ENCODE measurements around the gene MRPL46. TPM values are rescaled to one million over a fixed set of nuclear protein-coding genes. Genes with fewer than 3 reads are reported as not detected.
"Not testable (repeated sequence)": the region's sequence is repeated elsewhere in the genome, so short reads cannot be mapped to it uniquely, and the experiment has no call there.

The MRPL46 gene
- polyA plus RNA-seq, 10 donors: 22.0 to 26.0 (median 24.9) TPM

- DNase-seq: no peak
These were observed 15.1 kb upstream of the MRPL46 start for GRCh38 chr15:88482263-88482662.

GRCh38 chr15:88480981-88481380 lies 13.8 kb upstream of the MRPL46 start:
- no peak for DNase-seq

- DNase-seq: no peak
These were observed 12.0 kb upstream of the MRPL46 start for GRCh38 chr15:88479169-88479568.

DNA sequence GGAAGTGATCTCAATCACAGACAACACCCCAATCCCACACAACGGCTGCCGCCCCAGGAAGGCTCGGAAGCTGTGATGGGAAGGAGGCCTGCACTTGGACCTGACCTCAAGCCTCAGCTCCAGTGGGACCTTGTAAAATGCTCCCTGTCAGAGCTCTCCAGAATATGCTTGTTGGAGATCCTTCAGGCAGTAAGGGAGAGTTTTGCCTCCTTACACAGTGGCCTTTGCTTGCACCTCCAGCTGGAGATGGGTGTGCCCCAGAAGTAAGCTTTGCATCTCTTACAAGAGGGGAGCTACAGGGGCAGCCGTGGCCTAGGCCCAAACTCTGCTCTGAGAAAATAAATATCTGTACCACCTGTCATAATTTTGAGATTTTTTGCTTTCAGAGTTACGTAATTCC lies 10.7 kb upstream of the MRPL46 start:
- DNase-seq: no peak

DNA sequence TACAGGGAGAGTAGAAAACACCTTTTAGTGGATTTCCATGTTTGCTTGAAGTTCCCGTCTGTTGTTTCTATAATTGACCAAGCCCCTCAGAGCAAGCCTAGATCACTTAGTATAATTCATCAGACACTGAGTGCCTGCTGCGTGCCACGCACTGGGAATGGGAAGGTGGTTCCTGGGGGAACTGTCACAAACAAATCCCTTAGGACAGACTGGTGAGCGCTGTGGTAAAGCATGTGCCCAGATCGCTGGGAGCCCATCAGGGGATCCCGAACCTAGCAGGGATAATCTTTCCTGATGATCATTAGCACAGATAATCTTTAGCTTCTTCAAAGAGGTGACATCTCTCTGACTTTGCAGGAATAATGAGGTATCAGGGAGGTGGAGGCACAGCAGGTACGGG lies 9.9 kb upstream of the MRPL46 start:
- no peak for DNase-seq

DNA sequence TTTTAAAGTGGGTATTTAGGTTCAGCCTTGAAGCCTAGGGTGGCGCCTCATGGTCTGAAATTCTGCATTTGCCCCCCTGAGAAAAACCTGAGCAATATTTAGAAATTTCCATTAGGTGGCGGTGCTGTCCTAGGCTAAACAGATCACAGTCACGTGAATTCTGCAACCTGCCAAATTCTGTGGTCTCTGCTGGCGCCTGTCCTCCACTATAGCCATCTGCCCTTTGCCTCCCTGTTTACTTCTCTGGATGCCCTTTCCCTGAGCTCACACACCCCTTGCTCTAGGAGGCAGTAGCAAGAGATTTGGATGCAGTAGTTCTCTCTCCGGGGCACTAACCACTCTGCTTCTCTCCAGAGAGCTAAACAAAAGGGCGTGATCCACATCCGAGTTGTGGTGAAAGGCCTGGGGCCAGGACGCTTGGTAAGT lies 9.5 kb upstream of the MRPL46 start:
- DNase-seq: peak in 2 of 3 donors; percentile 31 to 52

DNA sequence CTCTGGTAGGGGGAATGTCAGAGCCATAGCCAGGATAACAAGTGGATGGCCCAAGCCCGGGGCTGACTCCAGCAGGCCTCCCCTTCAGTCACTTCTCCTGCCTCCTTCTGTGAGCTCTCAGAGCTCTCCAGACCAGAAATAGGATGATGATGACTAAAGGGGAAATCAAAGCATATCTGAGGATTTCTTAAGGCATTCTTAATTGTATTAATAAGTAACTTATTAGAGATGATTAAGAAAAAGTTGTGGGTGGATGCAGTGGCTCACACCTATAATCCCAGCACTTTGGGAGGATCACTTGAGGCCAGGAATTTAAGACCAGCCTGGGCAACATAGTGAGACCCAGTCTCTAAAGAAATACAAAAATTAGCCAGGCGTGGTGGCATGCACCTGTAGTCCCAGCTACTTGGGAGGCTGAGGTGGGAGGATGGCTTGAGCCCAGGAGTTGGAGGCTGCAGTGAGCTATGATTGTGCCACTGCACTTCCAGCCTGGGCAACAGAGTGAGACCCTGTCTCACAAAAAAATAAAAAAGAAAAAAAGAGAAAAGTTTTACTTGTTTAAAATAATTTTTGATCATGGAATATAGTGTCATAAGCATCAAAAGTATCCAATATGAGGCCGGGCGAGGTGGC lies 6.6 kb upstream of the MRPL46 start:
- not testable (repeated sequence) for DNase-seq

GRCh38 chr15:88472225-88472624 lies 5.0 kb upstream of the MRPL46 start:
- DNase-seq: no peak

DNA sequence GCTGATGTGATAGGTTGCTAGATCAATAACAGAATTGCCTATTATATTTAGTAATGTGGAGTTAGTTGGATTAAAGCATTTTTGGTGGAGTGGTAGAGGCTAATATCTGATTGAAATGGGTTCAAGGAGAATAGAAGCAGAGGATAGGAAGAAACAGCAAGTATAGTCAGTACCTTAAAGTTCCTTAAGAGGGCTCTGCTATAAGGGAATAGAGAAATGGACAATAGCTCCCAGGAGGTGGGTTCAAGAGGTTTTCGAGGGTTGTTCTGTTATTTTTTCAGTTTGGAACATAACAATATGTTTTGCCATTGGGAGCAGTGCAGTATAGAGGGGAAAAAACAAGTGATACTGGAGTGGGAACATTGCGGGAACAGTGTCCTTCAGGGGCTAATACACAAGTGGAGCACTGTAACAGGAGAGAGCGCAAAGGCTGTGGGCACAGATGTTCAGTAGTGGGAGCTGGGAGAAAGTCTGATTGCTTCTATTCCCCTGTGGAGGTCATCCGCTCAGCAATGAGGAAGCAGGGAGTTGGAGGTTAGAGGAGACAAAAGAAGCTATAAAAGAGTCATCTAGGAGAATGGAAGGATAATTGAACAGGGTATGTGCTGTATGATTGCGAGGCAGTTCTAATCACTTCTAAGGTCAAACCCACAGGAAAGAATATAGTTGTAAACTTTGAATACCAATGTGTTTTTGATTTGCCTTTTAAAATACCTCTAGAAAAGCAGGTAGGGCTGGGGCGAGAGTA lies 3.6 kb upstream of the MRPL46 start:
- no peak for DNase-seq

- no peak for DNase-seq
These were observed 2.1 kb upstream of the MRPL46 start for GRCh38 chr15:88469321-88469720.

GRCh38 chr15:88468721-88469120 lies 1.5 kb upstream of the MRPL46 start:
- DNase-seq: not testable (repeated sequence)

- no peak for DNase-seq
These were observed 844 bp upstream of the MRPL46 start for GRCh38 chr15:88467935-88468528.

DNA sequence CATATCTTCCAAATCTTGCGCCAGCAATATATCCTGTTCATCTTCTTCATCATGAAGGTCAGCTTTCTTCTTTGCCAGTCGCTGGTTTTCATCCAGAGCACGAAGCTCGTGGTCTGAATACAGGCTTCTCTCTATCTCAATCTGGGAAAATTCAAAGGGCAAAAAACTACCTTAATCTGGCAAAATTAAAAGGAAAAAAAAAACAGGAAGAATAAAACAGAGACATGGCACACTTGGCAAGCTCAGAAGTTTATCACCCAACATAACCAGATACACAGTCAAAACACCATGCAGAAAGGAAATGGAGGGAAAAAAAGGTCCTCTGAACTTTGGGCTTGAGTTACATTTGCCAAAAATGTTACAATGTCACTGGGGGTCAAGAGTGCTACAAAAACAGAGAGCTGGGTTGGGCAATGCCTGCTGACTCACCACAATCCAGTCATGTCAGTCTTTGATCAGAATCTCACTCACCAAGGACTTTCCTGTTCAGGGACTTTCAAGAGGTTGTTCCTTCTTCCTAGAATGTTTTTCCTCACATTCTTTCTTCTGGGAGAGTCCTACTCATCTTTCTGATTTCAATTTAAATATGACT lies 1.5 kb downstream of the MRPL46 start:
- no peak for DNase-seq

DNA sequence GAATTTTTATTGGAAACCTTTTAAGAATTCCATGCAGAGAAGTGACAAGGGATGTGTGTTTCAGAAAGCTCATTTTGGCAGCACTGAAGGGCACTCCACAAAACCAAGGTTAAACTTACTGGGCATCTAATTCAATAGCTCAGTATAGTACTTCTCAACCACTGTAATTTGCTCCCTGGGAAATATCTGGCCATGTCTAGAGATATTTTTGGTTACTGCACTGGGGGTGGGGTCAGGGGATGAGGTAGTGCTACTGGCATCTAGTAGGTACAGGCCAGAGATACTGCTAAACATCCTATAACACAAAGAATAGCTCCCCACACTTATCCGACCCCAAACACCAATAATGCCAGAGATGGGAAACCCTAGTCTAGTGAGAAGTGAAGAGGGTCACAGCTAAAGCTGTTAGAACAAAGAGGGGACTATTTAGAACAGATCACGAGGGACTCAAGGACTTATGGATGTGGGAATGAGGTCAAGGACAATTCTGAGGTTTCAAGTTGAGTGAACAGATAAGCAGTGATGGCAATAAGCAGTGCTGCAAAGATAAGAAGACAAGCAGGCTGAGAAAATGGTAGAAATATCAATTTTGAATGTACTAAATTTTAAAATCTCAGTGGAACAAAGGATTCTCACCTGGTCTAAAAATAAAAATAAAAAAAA lies 3.2 kb downstream of the MRPL46 start:
- no peak for DNase-seq

GRCh38 chr15:88456733-88457132 lies 10.5 kb downstream of the MRPL46 start:
- no peak for DNase-seq

DNA sequence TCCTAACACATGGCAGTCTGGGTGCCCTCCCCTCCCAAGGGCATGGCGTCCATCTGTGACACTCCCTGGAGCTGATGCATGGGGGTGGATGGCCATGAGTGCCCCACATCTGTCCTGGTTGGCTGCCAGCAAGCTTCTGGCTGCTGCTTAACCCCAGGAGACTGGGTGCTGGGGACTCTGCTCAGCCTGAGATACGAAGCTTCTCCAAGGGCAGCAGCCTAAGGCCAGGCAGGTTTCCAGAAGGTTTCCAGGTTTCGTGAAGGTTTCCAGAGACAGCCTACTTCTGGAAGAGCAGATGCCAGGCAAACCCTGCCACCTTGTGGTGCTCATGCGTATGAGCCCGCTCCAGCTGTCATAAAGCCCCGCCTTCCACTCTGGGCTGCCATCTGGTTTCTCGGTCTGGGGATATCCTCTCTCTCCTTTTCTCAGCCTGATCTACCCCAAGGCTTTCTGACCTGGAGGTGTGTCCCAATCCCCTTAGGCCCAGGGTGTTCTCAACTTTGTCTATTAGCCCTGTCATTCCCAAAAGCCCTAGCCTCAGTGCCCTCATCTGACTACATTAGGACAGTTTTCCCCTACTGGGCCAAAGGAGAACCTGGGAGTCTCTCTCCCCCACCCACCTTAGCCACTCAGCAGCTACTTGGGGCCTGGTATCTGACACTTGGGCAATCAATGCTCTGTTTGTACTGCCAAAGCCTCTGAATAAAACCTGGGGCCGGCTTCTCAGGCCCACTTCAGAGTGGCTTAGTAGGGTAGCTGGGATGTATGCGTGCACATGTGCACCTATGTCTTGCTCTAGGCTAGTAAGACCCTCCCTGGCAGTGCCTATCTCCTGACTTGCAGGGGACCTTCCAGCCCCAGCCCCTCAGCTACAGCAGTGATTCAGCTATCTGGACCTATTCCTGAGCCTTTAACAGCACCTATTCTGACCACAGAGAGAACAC lies 12.0 kb downstream of the MRPL46 start:
- peak; percentile 48 to 70 (median 59) for DNase-seq

- DNase-seq: no peak
These were observed 13.0 kb downstream of the MRPL46 start for GRCh38 chr15:88454236-88454635.

- DNase-seq: no peak
These were observed 13.5 kb downstream of the MRPL46 start for GRCh38 chr15:88453651-88454050.

DNA sequence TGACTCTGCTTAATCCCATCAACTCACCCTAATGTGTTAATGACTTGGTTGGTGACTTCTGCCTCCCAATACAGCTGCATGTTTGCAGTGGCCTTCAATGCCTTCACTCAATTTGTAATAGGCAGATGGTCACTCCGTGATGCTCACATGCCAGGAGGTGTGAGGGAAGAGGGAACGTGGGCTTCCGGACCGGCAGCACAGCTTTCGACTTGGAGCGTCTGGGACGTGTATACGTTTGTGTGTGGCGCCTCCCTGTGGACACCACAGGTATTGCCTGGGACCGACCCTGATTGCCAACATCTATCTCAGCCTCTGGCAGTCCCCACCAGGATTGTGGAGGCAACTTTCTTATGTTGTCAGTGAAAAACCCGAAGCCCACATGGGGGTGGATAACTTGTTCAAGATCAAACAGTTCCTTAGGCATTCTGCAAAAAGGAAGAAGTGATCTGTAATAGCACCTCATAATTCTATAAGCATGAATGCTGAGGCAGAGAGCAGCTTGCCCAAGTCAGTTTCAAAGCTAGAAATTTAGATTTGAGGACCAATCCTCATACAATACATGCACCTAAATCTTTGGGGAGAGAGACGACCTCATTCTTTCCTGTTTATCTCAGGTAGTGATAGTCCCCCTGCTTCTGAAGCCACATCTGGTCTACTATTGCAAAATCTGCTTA lies 16.9 kb downstream of the MRPL46 start:
- peak; percentile 33 to 65 (median 38) for DNase-seq

- no peak for DNase-seq
These were observed 17.6 kb downstream of the MRPL46 start for GRCh38 chr15:88449581-88449980.

Data from muscle of back (tissue), 11 donors.